ENCODE results near the gene GH1.
"Not testable (repeated sequence)": the region's sequence is repeated elsewhere in the genome, so short reads cannot be mapped to it uniquely, and the experiment has no call there.

GH1 gene

GRCh38 chr17:63894021-63894420 is 24.6 kb downstream of the GH1 start:
- not testable (repeated sequence) for FAIRE-seq

GRCh38 chr17:63892316-63893037 is 26.2 kb downstream of the GH1 start:
- FAIRE-seq, result not testable (repeated sequence)

GRCh38 chr17:63889026-63889848 is 29.4 kb downstream of the GH1 start:
- FAIRE-seq, result peak; percentile 5

GRCh38 chr17:63885119-63885518 is 33.5 kb downstream of the GH1 start:
- FAIRE-seq, result not testable (repeated sequence)

- not testable (repeated sequence) for FAIRE-seq
Observed at GRCh38 chr17:63882626-63883126, 36.0 kb downstream of the GH1 start.

- no peak for FAIRE-seq
Observed at GRCh38 chr17:63881935-63882601, 36.6 kb downstream of the GH1 start, which contains the start of gene GH2. Gene GH2, minus strand, starts transcription at chr17:63881944. Its CDS starts 143 bp downstream, at chr17:63881801.

GRCh38 chr17:63881337-63881736 is 37.3 kb downstream of the GH1 start:
- not testable (repeated sequence) for FAIRE-seq

GRCh38 chr17:63880706-63881105 is 37.9 kb downstream of the GH1 start:
- no peak for FAIRE-seq

GRCh38 chr17:63878413-63878812 is 40.2 kb downstream of the GH1 start:
- not testable (repeated sequence) for FAIRE-seq

GRCh38 chr17:63874693-63875092 is 43.9 kb downstream of the GH1 start:
- FAIRE-seq, result not testable (repeated sequence)

- not testable (repeated sequence) for FAIRE-seq
Observed at GRCh38 chr17:63874061-63874626, 44.5 kb downstream of the GH1 start.

GRCh38 chr17:63873577-63873976 is 45.1 kb downstream of the GH1 start, which contains the start of gene CSH2:
Gene CSH2, minus strand, starts transcription at chr17:63873677. Its CDS starts 63 bp downstream, at chr17:63873614.
- not testable (repeated sequence) for FAIRE-seq

GRCh38 chr17:63871646-63872365 is 46.8 kb downstream of the GH1 start:
- FAIRE-seq, result not testable (repeated sequence)

GRCh38 chr17:63870292-63870665 is 48.4 kb downstream of the GH1 start:
- not testable (repeated sequence) for FAIRE-seq

- FAIRE-seq, result not testable (repeated sequence)
Observed at GRCh38 chr17:63869491-63870291, 48.9 kb downstream of the GH1 start.
